ENCODE data around the gene CARNS1. TPM values are rescaled to one million over a fixed set of nuclear protein-coding genes. Genes with fewer than 3 reads are reported as not detected.
A peak's percentile ranks its signal among the peaks of the same experiment; 100 is the strongest.

CARNS1 gene
- total and polyA plus RNA-seq, 9 of the 15 experiments (the other 6 are each of a cell fraction or from before 2014, with no cell fraction given): 0.01 to 0.18 (median 0.06) TPM; not detected in 3

- no peak for TF ChIP-seq ZBTB40 (IDR thresholded peaks at IDR 0.05)
- TF ChIP-seq ZBTB40 (CRISPR knock-in tag; IDR thresholded peaks at IDR 0.05): no peak
- TF ChIP-seq HDAC2 (IDR thresholded peaks at IDR 0.05): 0 out of 2 replicates have a peak, but pooled peaks have one; percentile 65
- TF ChIP-seq NFRKB (IDR thresholded peaks at IDR 0.05; ENCODE audit: low read depth): no peak
- TF ChIP-seq, protein P1, sequence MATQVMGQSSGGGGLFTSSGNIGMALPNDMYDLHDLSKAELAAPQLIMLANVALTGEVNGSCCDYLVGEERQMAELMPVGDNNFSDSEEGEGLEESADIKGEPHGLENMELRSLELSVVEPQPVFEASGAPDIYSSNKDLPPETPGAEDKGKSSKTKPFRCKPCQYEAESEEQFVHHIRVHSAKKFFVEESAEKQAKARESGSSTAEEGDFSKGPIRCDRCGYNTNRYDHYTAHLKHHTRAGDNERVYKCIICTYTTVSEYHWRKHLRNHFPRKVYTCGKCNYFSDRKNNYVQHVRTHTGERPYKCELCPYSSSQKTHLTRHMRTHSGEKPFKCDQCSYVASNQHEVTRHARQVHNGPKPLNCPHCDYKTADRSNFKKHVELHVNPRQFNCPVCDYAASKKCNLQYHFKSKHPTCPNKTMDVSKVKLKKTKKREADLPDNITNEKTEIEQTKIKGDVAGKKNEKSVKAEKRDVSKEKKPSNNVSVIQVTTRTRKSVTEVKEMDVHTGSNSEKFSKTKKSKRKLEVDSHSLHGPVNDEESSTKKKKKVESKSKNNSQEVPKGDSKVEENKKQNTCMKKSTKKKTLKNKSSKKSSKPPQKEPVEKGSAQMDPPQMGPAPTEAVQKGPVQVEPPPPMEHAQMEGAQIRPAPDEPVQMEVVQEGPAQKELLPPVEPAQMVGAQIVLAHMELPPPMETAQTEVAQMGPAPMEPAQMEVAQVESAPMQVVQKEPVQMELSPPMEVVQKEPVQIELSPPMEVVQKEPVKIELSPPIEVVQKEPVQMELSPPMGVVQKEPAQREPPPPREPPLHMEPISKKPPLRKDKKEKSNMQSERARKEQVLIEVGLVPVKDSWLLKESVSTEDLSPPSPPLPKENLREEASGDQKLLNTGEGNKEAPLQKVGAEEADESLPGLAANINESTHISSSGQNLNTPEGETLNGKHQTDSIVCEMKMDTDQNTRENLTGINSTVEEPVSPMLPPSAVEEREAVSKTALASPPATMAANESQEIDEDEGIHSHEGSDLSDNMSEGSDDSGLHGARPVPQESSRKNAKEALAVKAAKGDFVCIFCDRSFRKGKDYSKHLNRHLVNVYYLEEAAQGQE (IDR thresholded peaks at IDR 0.05; ENCODE audit: borderline replicate concordance): peak; percentile 98
- TF ChIP-seq, protein P1 (CRISPR knock-in tag; IDR thresholded peaks at IDR 0.05; ENCODE audit: low read depth): 0 out of 2 replicates have a peak, but pooled peaks have one; percentile 17
- TF ChIP-seq RBM14 (IDR thresholded peaks at IDR 0.05; ENCODE audit: borderline replicate concordance, insufficient read depth, low read depth, low read length): no peak
Measured at GRCh38 chr11:67391304-67392182, 23.9 kb upstream of the CARNS1 start, which contains the start of gene RAD9A (continued).

All from K562 (cell line).